HL-60 (cell line): Measurements from ENCODE around the gene KAZN.

Experiments used
- DNase-seq, 2 experiments: peaks; one replicate each; pipeline ENCODE4 v3.0.0-alpha.2; 2010 to 2020; ENCODE audit warnings: low read depth in 1 of 2, low spot score in 1 of 2
- H3K27ac ChIP-seq: fragments of 250-450 bp; sonication (Bioruptor Pico); replicated peaks from 2 replicates; pipeline ENCODE4 v1.5.1; 2020; ENCODE audit warnings: mild to moderate bottlenecking, moderate library complexity
- H3K27me3 ChIP-seq: fragments of 250-450 bp; sonication (Bioruptor Pico); 2 replicates; pipeline ENCODE4 v1.5.1; 2021; ENCODE audit warnings: mild to moderate bottlenecking, moderate library complexity; ENCODE audit not compliant: insufficient read depth, poor library complexity, severe bottlenecking
- H3K4me3 ChIP-seq: replicated peaks from 2 replicates; pipeline ENCODE4 v1.5.1; 2011; ENCODE audit warnings: mild to moderate bottlenecking, control low read depth, low read length; ENCODE audit not compliant: insufficient read depth
- CTCF ChIP-seq: IDR thresholded peaks from one replicate; pipeline ENCODE4 v1.5.1; 2011; ENCODE audit warnings: low read length, control low read depth, inconsistent platforms; ENCODE audit not compliant: insufficient read depth
- GABPA ChIP-seq: IDR thresholded peaks from 2 replicates; pipeline ENCODE4 v1.6.1; 2012; ENCODE audit warnings: low read depth
- POLR2AphosphoS5 ChIP-seq: IDR thresholded peaks from 2 replicates; pipeline ENCODE4 v1.6.1; 2012; ENCODE audit warnings: low read depth
- REST ChIP-seq: IDR thresholded peaks from 2 replicates; pipeline ENCODE4 v1.6.1; 2012; ENCODE audit warnings: low read depth; ENCODE audit not compliant: insufficient replicate concordance
- SPI1 ChIP-seq: IDR thresholded peaks from 2 replicates; pipeline ENCODE4 v1.6.1; 2012; ENCODE audit warnings: low read depth, mild to moderate bottlenecking, borderline replicate concordance

KAZN gene

GRCh38 chr1:15007368-15007767 lies 408.9 kb downstream of the KAZN start:
- no peak for DNase-seq
- no peak overlapping the region for H3K27ac ChIP-seq
- no peak overlapping the region for H3K4me3 ChIP-seq
- H3K27me3 ChIP-seq = no peaks in the 10 kb centered on the region
- TF ChIP-seq POLR2AphosphoS5 (no peak), CTCF (no peak), SPI1 (no peak)

GRCh38 chr1:15007842-15008241 lies 409.4 kb downstream of the KAZN start:
- DNase-seq = no peak
- H3K27ac ChIP-seq = no peak overlapping the region
- no peaks in the 10 kb centered on the region for H3K27me3 ChIP-seq
- no peak overlapping the region for H3K4me3 ChIP-seq
- TF ChIP-seq REST (no peak), GABPA (no peak), CTCF (no peak), SPI1 (no peak), POLR2AphosphoS5 (no peak)

- Histone ChIP-seq H3K4me3 (no peak overlapping the region), H3K27me3 (no peaks in the 10 kb centered on the region), H3K27ac (no peak overlapping the region)
- TF ChIP-seq SPI1 = no peak
- no peak for TF ChIP-seq CTCF
- TF ChIP-seq REST = no peak
- TF ChIP-seq POLR2AphosphoS5 = no peak
- TF ChIP-seq GABPA = no peak
- DNase-seq = no peak
Observed at GRCh38 chr1:15008783-15009729, 410.6 kb downstream of the KAZN start.
